Measurements from ENCODE around the gene NADSYN1.

Gene NADSYN1

DNA sequence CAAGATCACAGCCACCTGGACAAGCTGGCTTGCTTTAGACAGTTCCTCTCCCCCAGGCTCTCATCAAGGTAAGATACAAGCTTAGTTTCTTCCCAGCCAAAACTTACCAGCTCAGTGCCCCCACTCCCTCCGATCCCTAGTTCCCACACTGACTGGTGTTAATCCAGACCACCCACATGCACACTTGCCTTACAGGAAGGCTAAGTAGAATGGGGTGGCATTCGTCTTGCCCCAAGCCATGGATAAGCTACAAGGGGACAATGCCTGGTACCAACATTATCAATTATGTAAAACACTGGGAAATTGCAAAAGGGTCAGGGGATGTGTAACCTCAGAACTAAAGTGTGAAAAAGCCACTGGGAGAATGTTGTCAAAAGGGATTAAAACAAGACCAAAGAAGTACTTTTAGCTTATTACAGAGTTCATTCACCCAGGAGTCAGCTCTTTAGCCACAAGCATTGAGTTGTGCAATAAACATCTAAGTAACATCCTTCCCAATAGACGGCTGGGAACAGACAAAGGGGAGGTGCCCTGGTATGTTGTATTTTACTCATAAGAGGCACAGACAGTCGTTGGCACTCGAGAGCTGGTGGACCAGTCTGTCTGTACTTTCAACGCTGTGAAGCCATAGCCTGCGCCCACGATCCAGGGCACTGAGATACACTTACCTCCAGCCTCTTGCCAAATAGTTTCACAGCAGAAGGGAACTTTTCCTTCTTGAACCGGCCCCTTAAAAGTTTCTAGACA lies 5.9 kb upstream of the NADSYN1 start:
- H3K27me3 Mint-ChIP-seq (ENCODE audit: low read depth) = no peaks in the 10 kb centered on the region
- peaks cover 3% of the 10 kb centered on the region for H3K9me3 Mint-ChIP-seq
- H3K36me3 Mint-ChIP-seq (ENCODE audit: low read depth) = peaks cover 35% of the 10 kb centered on the region
- peak overlapping the region; percentile 89 to 93 (median 92) for H3K4me3 Mint-ChIP-seq
- TF ChIP-seq, protein P1, sequence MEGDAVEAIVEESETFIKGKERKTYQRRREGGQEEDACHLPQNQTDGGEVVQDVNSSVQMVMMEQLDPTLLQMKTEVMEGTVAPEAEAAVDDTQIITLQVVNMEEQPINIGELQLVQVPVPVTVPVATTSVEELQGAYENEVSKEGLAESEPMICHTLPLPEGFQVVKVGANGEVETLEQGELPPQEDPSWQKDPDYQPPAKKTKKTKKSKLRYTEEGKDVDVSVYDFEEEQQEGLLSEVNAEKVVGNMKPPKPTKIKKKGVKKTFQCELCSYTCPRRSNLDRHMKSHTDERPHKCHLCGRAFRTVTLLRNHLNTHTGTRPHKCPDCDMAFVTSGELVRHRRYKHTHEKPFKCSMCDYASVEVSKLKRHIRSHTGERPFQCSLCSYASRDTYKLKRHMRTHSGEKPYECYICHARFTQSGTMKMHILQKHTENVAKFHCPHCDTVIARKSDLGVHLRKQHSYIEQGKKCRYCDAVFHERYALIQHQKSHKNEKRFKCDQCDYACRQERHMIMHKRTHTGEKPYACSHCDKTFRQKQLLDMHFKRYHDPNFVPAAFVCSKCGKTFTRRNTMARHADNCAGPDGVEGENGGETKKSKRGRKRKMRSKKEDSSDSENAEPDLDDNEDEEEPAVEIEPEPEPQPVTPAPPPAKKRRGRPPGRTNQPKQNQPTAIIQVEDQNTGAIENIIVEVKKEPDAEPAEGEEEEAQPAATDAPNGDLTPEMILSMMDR (IDR thresholded peaks at IDR 0.05; ENCODE audit: unreplicated experiment in 3 of 3) = no peak
- H3K27ac Mint-ChIP-seq = peak overlapping the region; percentile 51 to 65 (median 52)
- H3K4me1 Mint-ChIP-seq = peaks cover 36% of the 10 kb centered on the region

DNA sequence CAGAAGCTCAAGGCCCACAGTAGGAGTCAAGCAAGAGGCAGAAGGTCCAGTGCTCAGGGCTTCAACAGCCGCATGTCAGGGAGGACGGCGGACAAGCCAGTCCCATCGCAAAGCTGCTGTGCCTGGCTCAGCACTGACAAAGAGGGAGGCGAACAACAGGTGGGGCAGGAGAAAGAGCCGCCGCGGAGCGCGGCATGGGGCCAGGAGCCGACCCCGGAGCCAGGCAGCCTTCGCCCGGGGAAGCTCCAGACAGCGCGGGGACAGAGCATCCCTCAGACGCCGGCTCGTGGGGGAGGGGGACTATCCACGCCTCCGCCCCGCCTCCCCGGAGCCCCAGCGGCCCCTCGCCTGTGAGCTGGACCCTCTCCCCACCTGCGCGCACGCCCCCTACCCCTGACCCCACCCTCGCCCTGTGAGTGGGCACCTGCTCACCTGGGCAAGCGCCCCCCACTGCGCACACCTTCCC lies 5.2 kb upstream of the NADSYN1 start:
- peak overlapping the region; percentile 51 to 65 (median 52) for H3K27ac Mint-ChIP-seq

DNA sequence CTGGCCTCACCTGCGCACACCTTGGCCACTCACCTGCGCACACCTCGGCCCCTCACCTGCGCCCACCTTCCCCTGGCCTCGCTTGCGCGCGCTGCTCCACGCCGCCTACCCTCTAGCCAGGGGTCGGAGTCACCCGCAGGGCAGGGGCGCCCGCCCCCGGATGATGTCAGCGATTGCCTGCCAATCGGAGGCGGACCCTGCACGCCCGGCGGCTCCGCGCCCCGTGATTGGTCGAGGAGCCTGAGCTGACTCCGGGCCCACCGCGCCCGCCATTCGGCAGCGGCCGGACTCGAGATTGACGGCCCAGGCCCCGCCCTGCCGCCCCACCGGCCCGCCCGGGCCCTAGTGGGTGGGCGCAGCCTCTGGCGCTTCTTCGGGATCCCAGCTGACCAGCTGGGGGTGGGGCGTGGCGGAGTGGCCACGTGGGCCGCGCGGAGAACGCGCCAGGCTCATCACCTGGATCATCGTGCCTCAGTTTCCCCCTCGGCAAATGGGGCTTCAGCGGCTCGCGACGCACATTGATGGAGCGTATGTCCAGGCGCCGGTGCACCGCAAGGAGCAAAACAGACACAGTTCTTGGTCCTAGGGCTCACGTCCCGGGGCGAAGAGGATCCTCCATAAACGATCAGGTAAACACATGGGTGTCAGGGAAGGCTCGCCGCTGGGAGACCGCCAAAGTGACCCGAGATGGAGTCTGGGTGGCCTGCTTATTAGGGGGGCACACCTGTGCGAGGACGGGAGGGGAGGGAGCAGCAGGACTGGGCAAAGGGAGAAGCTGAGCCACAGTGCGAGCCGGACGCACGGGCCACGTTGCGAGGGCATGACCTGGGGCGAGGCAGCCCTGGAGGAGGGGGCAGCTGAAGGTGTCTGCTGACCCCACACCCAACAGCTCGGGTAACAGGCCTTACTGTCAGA lies 4.5 kb upstream of the NADSYN1 start, which contains the start of gene DHCR7:
DHCR7 (minus strand) TSS at position 137 of the 915 bp plus-strand sequence. CDS start 3,441 bp downstream, outside the sequence.
- peaks cover 3% of the 10 kb centered on the region for H3K9me3 Mint-ChIP-seq
- H3K36me3 Mint-ChIP-seq (ENCODE audit: low read depth) = peaks cover 28% of the 10 kb centered on the region
- TF ChIP-seq, protein P1 (IDR thresholded peaks at IDR 0.05; ENCODE audit: unreplicated experiment in 3 of 3) = no peak
- peak within 1 kb of the TSS; percentile 89 to 93 (median 92) for H3K4me3 Mint-ChIP-seq
- H3K27me3 Mint-ChIP-seq (ENCODE audit: low read depth) = no peaks in the 10 kb centered on the region
- peaks cover 41% of the 10 kb centered on the region for H3K4me1 Mint-ChIP-seq
- H3K27ac Mint-ChIP-seq = peak within 1 kb of the TSS; percentile 52 to 66 (median 65)

More for the DNA sequence above, 5.2 kb upstream of the NADSYN1 start:
- peaks cover 3% of the 10 kb centered on the region for H3K9me3 Mint-ChIP-seq
- TF ChIP-seq, protein P1 (IDR thresholded peaks at IDR 0.05; ENCODE audit: unreplicated experiment in 3 of 3) = no peak
- H3K4me3 Mint-ChIP-seq = peak overlapping the region; percentile 89 to 93 (median 92)
- peaks cover 41% of the 10 kb centered on the region for H3K4me1 Mint-ChIP-seq
- peaks cover 32% of the 10 kb centered on the region for H3K36me3 Mint-ChIP-seq (ENCODE audit: low read depth)
- no peaks in the 10 kb centered on the region for H3K27me3 Mint-ChIP-seq (ENCODE audit: low read depth)

DNA sequence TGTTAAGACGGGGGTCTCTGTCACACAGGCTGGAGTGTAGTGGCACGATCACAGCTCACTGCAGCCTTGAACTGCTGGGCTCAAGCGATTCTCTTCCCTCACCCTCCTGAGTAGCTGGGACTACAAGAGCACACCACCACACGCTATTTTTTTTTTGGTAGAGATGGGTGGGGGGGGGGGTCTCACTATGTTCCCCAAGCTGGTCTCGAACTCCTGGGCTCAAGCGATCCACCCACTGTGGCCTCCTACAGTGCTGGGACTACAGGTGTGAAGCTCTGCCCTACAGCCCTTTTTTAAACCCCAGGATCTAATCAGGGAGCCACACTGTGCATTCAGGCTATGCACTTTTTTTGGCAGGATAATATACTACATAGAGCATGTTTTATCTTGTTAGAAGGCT lies 3.4 kb upstream of the NADSYN1 start:
- TF ChIP-seq, protein P1 (IDR thresholded peaks at IDR 0.05; ENCODE audit: unreplicated experiment in 3 of 3) = no peak
- Mint-ChIP-seq H3K27ac (peak overlapping the region; percentile 10 to 66 (median 49)), H3K36me3 (ENCODE audit: low read depth) (peaks cover 24% of the 10 kb centered on the region), H3K4me1 (peaks cover 43% of the 10 kb centered on the region), H3K27me3 (ENCODE audit: low read depth) (no peaks in the 10 kb centered on the region), H3K9me3 (peaks cover 3% of the 10 kb centered on the region), H3K4me3 (peak overlapping the region; percentile 88 to 93 (median 89))

DNA sequence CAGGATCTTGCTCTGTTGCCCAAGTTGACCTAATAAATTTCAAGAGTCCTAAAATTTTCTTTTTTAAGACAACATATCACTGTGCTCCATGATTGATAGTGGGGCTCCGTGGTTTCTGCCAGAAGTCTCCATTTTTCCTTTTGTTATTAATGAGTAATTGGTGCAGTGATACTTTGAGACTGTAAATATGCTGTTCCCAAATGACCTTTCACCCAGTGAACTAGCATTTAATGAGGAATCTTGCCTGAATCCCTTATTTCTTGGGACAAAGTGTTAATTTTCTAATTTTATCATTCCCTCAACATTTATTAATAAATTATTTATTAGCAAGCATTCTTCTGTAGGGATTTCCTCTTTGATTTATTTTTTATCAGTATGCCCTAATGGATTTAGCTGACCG lies 2.5 kb upstream of the NADSYN1 start:
- TF ChIP-seq, protein P1 (IDR thresholded peaks at IDR 0.05; ENCODE audit: unreplicated experiment in 3 of 3) = no peak
- H3K9me3 Mint-ChIP-seq = peaks cover 3% of the 10 kb centered on the region
- peaks cover 46% of the 10 kb centered on the region for H3K4me1 Mint-ChIP-seq
- peaks cover 15% of the 10 kb centered on the region for H3K36me3 Mint-ChIP-seq (ENCODE audit: low read depth)
- H3K27me3 Mint-ChIP-seq (ENCODE audit: low read depth) = no peaks in the 10 kb centered on the region
- no peak overlapping the region for H3K27ac Mint-ChIP-seq
- peak overlapping the region; percentile 35 to 93 (median 91) for H3K4me3 Mint-ChIP-seq

Measured in nephron (organoid).